RWPE2 (cell line): Measurements from ENCODE around the gene CDK5RAP3.

Source experiments
- ATAC-seq: fragments of 200-7000 bp; cut with Tn5 transposase; 3 replicates; pipeline ENCODE4 v1.9.1; 2021; ENCODE audit warnings: low read depth
- DNase-seq: peaks from one replicate; pipeline ENCODE4 v3.0.0-alpha.2; 2020; ENCODE audit warnings: low spot score
- H3K27ac ChIP-seq: fragments of 450-650 bp; 2 replicates; pipeline ENCODE4 v1.5.1; 2017; ENCODE audit warnings: mild to moderate bottlenecking; ENCODE audit not compliant: poor library complexity, severe bottlenecking
- H3K27me3 ChIP-seq: fragments of 250-450 bp; sonication (Bioruptor Pico); 2 replicates; pipeline ENCODE4 v1.5.1; 2021; ENCODE audit warnings: mild to moderate bottlenecking, moderate library complexity; ENCODE audit not compliant: insufficient read depth, poor library complexity, severe bottlenecking
- H3K36me3 ChIP-seq: fragments of 250-450 bp; sonication (Bioruptor Pico); 2 replicates; pipeline ENCODE4 v1.5.1; 2020; ENCODE audit warnings: low read depth, mild to moderate bottlenecking, moderate library complexity
- H3K4me1 ChIP-seq: fragments of 250-450 bp; sonication (Bioruptor Pico); 2 replicates; pipeline ENCODE4 v1.5.1; 2021; ENCODE audit warnings: mild to moderate bottlenecking, moderate library complexity; ENCODE audit not compliant: insufficient read depth, poor library complexity, severe bottlenecking
- H3K4me3 ChIP-seq: fragments of 250-450 bp; sonication (Bioruptor Pico); 2 replicates; pipeline ENCODE4 v1.5.1; 2021; ENCODE audit warnings: mild to moderate bottlenecking, moderate library complexity; ENCODE audit not compliant: severe bottlenecking
- H3K9me3 ChIP-seq: fragments of 250-450 bp; sonication (Bioruptor Pico); 2 replicates; pipeline ENCODE4 v1.5.1; 2021; ENCODE audit warnings: mild to moderate bottlenecking, moderate library complexity; ENCODE audit not compliant: severe bottlenecking
- TF ChIP-seq, protein P1 (sequence below): fragments of 450-650 bp; IDR thresholded peaks from one replicate; pipeline ENCODE4 v1.5.1; 2017; ENCODE audit warnings: mild to moderate bottlenecking, moderate library complexity; ENCODE audit not compliant: poor library complexity, severe bottlenecking

Gene CDK5RAP3

DNA sequence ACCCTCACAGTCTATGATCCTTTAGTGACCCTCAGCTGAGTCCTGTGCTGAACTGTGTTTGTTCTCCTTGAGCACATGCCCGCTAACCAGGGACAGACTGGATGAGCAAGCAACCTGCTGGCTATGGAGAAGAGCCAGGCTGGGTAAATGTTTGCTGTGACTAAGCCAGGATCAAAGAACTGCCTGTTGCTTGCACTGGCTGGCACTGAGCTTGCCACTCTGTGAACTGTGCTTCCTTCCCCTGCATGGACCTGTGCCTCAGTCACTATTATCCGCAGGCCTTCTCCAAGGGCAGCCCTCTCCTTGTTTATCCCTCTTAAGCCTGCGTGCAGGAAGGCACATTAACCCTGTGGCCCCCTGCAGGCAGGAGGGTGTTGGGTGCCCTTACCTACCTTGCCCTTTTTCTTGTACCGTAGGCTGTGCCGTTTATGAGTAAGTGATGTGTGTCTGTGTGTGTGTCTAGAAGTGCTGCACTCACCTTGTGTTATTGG lies 22.2 kb upstream of the CDK5RAP3 start:
- Histone ChIP-seq H3K9me3 (no peaks in the 10 kb centered on the region), H3K4me1 (peaks cover 7% of the 10 kb centered on the region), H3K36me3 (peaks cover 47% of the 10 kb centered on the region), H3K27ac (peak overlapping the region; percentile 10), H3K4me3 (no peak overlapping the region), H3K27me3 (no peaks in the 10 kb centered on the region)
- ATAC-seq = no peak
- TF ChIP-seq, protein P1, sequence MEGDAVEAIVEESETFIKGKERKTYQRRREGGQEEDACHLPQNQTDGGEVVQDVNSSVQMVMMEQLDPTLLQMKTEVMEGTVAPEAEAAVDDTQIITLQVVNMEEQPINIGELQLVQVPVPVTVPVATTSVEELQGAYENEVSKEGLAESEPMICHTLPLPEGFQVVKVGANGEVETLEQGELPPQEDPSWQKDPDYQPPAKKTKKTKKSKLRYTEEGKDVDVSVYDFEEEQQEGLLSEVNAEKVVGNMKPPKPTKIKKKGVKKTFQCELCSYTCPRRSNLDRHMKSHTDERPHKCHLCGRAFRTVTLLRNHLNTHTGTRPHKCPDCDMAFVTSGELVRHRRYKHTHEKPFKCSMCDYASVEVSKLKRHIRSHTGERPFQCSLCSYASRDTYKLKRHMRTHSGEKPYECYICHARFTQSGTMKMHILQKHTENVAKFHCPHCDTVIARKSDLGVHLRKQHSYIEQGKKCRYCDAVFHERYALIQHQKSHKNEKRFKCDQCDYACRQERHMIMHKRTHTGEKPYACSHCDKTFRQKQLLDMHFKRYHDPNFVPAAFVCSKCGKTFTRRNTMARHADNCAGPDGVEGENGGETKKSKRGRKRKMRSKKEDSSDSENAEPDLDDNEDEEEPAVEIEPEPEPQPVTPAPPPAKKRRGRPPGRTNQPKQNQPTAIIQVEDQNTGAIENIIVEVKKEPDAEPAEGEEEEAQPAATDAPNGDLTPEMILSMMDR = no peak
- DNase-seq = no peak

GRCh38 chr17:47949197-47949759 lies 21.6 kb upstream of the CDK5RAP3 start:
- Histone ChIP-seq H3K36me3 (peaks cover 41% of the 10 kb centered on the region), H3K4me3 (no peak overlapping the region), H3K4me1 (peaks cover 7% of the 10 kb centered on the region), H3K27ac (peak overlapping the region; percentile 10), H3K27me3 (no peaks in the 10 kb centered on the region), H3K9me3 (no peaks in the 10 kb centered on the region)
- TF ChIP-seq, protein P1 = peak; percentile 95
- ATAC-seq = peak; percentile 68
- peak; percentile 86 for DNase-seq

DNA sequence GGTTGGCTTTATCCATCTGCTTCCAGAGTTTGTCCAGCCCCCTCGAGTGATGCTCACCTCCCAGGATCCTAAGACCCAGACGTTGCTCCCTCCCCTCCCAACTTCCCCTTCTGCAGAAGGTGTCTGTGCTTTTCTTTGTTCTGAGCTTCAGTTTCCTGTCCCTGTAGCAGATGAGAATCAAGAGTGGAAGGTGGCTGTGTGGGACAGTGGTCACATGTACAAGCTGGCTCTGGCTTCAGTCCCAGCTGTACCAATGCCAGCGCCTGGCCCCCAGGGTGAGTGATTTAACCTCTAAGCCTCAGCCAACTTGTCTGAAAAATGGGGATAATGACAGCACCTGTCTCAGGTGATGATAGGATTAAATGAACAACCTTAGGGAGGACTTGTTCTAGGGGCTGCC lies 21.0 kb upstream of the CDK5RAP3 start:
- peaks cover 7% of the 10 kb centered on the region for H3K4me1 ChIP-seq
- H3K27ac ChIP-seq = peak overlapping the region; percentile 10
- peaks cover 35% of the 10 kb centered on the region for H3K36me3 ChIP-seq
- no peaks in the 10 kb centered on the region for H3K27me3 ChIP-seq
- DNase-seq (no peak), ATAC-seq (no peak)
- H3K4me3 ChIP-seq = no peak overlapping the region
- H3K9me3 ChIP-seq = no peaks in the 10 kb centered on the region
- TF ChIP-seq, protein P1 = no peak

DNA sequence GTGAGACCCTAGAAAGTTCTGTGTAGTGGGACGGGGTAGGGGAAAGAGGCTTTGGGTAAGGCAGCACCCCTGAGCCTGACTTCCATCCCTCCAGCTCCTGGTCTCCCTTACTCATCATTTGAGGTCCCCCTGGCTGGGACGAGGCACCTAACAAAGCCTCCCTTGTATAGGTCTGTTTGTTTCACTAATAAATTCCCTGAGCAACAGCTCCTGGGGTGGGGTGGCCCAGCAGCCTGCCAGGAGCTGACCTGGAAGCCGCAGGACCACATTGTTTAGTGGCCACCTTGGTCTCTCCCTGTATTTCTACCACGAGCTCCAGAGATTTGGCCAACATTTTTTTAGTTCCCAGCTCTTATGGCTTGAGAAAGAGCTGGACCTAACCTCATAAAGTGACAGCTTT lies 20.5 kb upstream of the CDK5RAP3 start:
- Histone ChIP-seq H3K4me1 (peaks cover 11% of the 10 kb centered on the region), H3K9me3 (no peaks in the 10 kb centered on the region), H3K27me3 (no peaks in the 10 kb centered on the region), H3K27ac (no peak overlapping the region), H3K36me3 (peaks cover 33% of the 10 kb centered on the region), H3K4me3 (no peak overlapping the region)
- TF ChIP-seq, protein P1 = no peak
- ATAC-seq (no peak), DNase-seq (no peak)

- Histone ChIP-seq H3K27me3 (no peaks in the 10 kb centered on the region), H3K4me3 (no peak overlapping the region), H3K9me3 (no peaks in the 10 kb centered on the region), H3K4me1 (peaks cover 14% of the 10 kb centered on the region), H3K27ac (no peak overlapping the region), H3K36me3 (peaks cover 22% of the 10 kb centered on the region)
- no peak for ATAC-seq
- DNase-seq = no peak
- TF ChIP-seq, protein P1 = no peak
Observed at GRCh38 chr17:47952171-47953021, 18.5 kb upstream of the CDK5RAP3 start.
